Tibial nerve (tissue), 4 donors: ENCODE results near the gene APAF1. TPM values are rescaled to one million over a fixed set of nuclear protein-coding genes. Genes with fewer than 3 reads are reported as not detected.

Experiments
- DNase-seq, 2 donors: peaks; one replicate each; pipeline ENCODE4 v3.0.0-alpha.2; 2019; ENCODE audit warnings: low spot score in 2 of 2
- H3K27ac ChIP-seq, 4 donors: fragments of 200-600 bp; sonication (generic) in 3 of 4; one replicate each; pipeline ENCODE4 v1.5.1; 2017 to 2019; ENCODE audit warnings: mild to moderate bottlenecking in 1 of 4
- H3K27me3 ChIP-seq, 2 donors: fragments of 200-600 bp; sonication (generic) in 1 of 2; one replicate each; pipeline versions ENCODE4 v1.5.1 to v1.6.0; 2017 to 2019
- H3K36me3 ChIP-seq, 3 donors: fragments of 200-600 bp; sonication (generic); one replicate each; pipeline ENCODE4 v1.5.1; 2018 to 2019
- H3K4me1 ChIP-seq, 4 donors: fragments of 200-600 bp; sonication (generic) in 3 of 4; one replicate each; pipeline ENCODE4 v1.5.1; 2017 to 2019
- H3K4me3 ChIP-seq, 4 donors: fragments of 200-600 bp; sonication (generic) in 3 of 4; one replicate each; pipeline ENCODE4 v1.5.1; 2017 to 2019; ENCODE audit warnings: mild to moderate bottlenecking in 1 of 4, moderate library complexity in 1 of 4
- H3K9me3 ChIP-seq, 4 donors: fragments of 200-600 bp; sonication (generic) in 3 of 4; one replicate each; pipeline ENCODE4 v1.5.1; 2017 to 2019
- EP300 ChIP-seq, 2 donors: sonication (generic); formaldehyde crosslinking; IDR thresholded peaks; one replicate each; pipeline ENCODE4 v1.6.1; 2017; ENCODE audit warnings: antibody characterized with exemption in 2 of 2, mild to moderate bottlenecking in 1 of 2
- POLR2A ChIP-seq, 2 donors: fragments of 450-650 bp; IDR thresholded peaks; one replicate each; pipeline ENCODE4 v1.6.1; 2017; ENCODE audit warnings: antibody characterized with exemption in 2 of 2, mild to moderate bottlenecking in 2 of 2, moderate library complexity in 2 of 2
- WGBS, 2 donors: methylation state at CpG; one replicate each; pipeline ENCODE4 v1.1.5; 2018; 5-methylcytosine and 5-hydroxymethylcytosine counted together
- total RNA-seq, 4 donors: library from RNA; depleted of rRNA; stranded (reverse); fragments of >200 nt; gene quantifications; one replicate each; pipeline ENCODE4 v1.1.0, GENCODE V29; 2016
- TF ChIP-seq, protein P1 (sequence below), 5 experiments: fragments of 200-600 bp in 3 of 5; fragments of 450-650 bp in 2 of 5; sonication (generic) in 3 of 5; IDR thresholded peaks; one replicate each; pipeline ENCODE4 v1.5.1; 2016 to 2019; ENCODE audit warnings: antibody characterized with exemption in 5 of 5, mild to moderate bottlenecking in 3 of 5, moderate library complexity in 2 of 5

APAF1 gene
- total RNA-seq, 4 donors from 2014 or later, result 12.1 to 18.1 (median 15.5) TPM

DNA sequence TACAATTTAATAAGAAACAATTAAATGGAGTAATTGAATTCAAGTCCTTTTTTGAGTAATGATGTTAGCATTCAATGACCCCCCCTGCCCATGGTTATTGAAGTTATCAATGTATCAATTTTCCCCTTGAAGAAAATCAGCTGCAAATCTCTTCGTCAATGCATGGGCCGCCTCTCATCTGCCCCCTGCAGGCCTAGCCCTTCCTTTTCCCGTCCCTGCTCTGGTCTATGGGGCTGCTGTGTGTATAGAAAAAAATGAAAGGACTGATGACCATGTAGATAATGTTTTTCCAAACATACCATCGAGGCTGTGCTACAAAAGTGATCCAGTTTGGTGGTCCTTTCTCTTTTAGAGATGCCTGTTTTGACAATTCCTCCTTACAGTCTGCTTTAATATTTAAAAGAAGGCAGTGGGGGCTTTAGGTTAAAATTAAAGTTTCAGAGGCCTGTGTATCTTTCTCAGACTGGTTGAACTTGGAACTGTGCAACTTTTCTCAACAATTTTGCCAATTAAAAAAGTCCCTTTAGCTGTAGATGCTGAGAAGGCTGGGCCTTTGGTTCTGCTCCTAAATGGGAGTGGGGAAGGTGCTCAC, 98.4 kb downstream of the APAF1 start:
- TF ChIP-seq POLR2A (IDR thresholded peaks at IDR 0.05) (no peak), EP300 (IDR thresholded peaks at IDR 0.05) (no peak)
- TF ChIP-seq, protein P1, sequence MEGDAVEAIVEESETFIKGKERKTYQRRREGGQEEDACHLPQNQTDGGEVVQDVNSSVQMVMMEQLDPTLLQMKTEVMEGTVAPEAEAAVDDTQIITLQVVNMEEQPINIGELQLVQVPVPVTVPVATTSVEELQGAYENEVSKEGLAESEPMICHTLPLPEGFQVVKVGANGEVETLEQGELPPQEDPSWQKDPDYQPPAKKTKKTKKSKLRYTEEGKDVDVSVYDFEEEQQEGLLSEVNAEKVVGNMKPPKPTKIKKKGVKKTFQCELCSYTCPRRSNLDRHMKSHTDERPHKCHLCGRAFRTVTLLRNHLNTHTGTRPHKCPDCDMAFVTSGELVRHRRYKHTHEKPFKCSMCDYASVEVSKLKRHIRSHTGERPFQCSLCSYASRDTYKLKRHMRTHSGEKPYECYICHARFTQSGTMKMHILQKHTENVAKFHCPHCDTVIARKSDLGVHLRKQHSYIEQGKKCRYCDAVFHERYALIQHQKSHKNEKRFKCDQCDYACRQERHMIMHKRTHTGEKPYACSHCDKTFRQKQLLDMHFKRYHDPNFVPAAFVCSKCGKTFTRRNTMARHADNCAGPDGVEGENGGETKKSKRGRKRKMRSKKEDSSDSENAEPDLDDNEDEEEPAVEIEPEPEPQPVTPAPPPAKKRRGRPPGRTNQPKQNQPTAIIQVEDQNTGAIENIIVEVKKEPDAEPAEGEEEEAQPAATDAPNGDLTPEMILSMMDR (IDR thresholded peaks at IDR 0.05), result peak in 2 of 5 experiments; percentile 26 to 40
- Histone ChIP-seq H3K27me3 (peaks cover 0 to 9% of the 10 kb centered on the region in 2 donors), H3K4me3 (no peak overlapping the region), H3K36me3 (no peaks in the 10 kb centered on the region), H3K4me1 (peaks cover 0 to 14% (median 0%) of the 10 kb centered on the region in 4 donors), H3K9me3 (no peaks in the 10 kb centered on the region), H3K27ac (no peak overlapping the region)
- no peak for DNase-seq
- 47 to 50% methylated on average over 4 of the region's 4 CpGs for WGBS, 2 donors

DNA sequence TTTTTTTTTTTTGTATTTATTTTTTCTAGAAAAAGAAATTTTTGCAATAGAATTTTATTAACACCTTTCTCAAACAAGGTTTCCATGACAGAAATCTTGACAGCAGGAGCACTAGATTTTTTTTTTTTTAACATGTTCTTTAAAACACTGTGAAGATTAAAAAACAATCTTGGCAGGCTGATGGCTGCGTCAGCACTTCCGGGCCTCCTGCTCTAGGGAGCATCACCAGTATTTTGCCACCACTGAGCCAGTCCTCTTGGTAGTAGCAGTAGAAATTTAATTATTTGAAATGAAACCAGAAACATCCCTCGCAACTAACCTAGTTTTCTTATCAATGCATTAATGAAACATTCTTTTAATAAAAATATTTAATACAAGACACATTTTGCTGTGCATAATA, 99.6 kb downstream of the APAF1 start:
- Histone ChIP-seq H3K27ac (no peak overlapping the region), H3K4me1 (peaks cover 0 to 14% (median 0%) of the 10 kb centered on the region in 4 donors), H3K9me3 (no peaks in the 10 kb centered on the region), H3K4me3 (no peak overlapping the region), H3K36me3 (peaks cover 0 to 3% (median 0%) of the 10 kb centered on the region in 3 donors), H3K27me3 (peaks cover 0 to 9% of the 10 kb centered on the region in 2 donors)
- DNase-seq, result no peak
- 87 to 92% methylated on average over 3 of the region's 3 CpGs for WGBS, 2 donors
- TF ChIP-seq, protein P1 (IDR thresholded peaks at IDR 0.05), result no peak
- TF ChIP-seq EP300 (IDR thresholded peaks at IDR 0.05), result no peak
- TF ChIP-seq POLR2A (IDR thresholded peaks at IDR 0.05), result no peak

DNA sequence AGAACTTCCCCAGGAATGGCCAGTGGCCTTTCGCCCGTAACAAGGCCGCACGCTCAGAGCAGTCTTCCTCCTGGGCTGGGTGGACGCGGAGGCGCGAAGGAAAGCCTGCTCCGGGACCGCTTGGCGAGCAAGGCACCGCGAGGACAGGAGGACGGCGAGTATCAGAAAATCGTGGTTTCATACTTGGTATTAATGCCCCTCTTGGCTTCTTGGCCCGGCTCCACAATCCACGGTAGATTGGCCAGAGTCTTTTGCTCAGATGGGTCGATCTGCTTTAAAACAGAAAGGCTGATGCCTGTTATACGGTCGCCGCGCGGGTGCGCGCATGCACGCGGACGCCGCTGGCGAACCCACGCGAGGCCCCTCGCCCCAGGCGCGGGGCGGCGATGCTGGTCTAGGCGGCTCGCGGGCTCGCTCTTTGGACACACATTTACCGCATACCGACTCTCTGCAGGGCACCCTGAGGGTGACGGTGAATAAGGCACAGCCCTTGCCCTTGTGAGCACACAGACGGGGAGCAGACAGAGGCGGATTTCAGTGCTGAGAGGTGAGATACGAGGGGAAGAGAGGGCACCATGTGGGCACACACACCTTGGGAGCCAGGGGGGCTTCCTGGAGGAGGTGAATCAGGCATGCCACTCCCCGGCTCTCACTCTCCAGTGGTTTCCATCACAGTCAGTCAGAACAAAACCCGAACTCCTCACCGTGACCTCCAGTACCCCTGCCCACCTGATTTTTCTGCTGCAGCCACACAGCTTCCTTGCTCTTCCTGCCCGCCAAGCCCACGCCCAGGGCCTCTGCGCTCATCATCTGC, 100.7 kb downstream of the APAF1 start:
- Histone ChIP-seq H3K4me1 (peaks cover 0 to 14% (median 0%) of the 10 kb centered on the region in 4 donors), H3K36me3 (peaks cover 0 to 13% (median 0%) of the 10 kb centered on the region in 3 donors), H3K4me3 (peak overlapping the region; percentile 15 to 60 (median 34)), H3K9me3 (no peaks in the 10 kb centered on the region), H3K27ac (no peak overlapping the region), H3K27me3 (peaks cover 0 to 9% of the 10 kb centered on the region in 2 donors)
- TF ChIP-seq EP300 (IDR thresholded peaks at IDR 0.05), result no peak
- no peak for TF ChIP-seq POLR2A (IDR thresholded peaks at IDR 0.05)
- TF ChIP-seq, protein P1 (IDR thresholded peaks at IDR 0.05), result no peak
- no peak for DNase-seq
- 10 to 12% methylated on average over 47 to 48 of the region's 54 CpGs for WGBS, 2 donors

DNA sequence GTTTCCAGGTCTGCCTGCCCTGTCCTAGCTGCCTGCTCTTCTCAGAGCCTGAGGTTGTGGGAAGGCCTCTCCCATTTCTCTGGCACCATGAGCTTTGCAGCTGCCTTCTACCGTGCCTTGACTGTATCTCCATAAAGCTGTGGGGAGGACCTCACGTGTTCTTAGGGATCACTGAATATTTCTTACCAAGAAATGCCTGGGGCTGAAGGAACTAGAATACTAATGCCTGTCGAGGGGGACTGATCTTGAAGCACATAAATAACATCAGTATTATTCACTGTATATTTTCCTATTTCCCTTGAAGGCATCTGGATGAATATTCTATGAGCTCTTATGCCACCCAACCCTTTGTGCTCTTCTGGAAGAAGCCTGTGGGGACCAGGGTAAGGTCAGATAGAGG, 103.4 kb downstream of the APAF1 start:
- no peak for TF ChIP-seq EP300 (IDR thresholded peaks at IDR 0.05)
- TF ChIP-seq, protein P1 (IDR thresholded peaks at IDR 0.05), result no peak
- TF ChIP-seq POLR2A (IDR thresholded peaks at IDR 0.05), result no peak
- H3K9me3 ChIP-seq, result no peaks in the 10 kb centered on the region
- H3K27ac ChIP-seq, result no peak overlapping the region
- 73 to 76% methylated on average over 3 of the region's 3 CpGs for WGBS, 2 donors
- H3K4me3 ChIP-seq, result no peak overlapping the region
- H3K27me3 ChIP-seq, result peaks cover 0 to 9% of the 10 kb centered on the region in 2 donors
- peaks cover 0 to 15% (median 0%) of the 10 kb centered on the region in 3 donors for H3K36me3 ChIP-seq
- peaks cover 0 to 14% (median 0%) of the 10 kb centered on the region in 4 donors for H3K4me1 ChIP-seq
- DNase-seq, result no peak

DNA sequence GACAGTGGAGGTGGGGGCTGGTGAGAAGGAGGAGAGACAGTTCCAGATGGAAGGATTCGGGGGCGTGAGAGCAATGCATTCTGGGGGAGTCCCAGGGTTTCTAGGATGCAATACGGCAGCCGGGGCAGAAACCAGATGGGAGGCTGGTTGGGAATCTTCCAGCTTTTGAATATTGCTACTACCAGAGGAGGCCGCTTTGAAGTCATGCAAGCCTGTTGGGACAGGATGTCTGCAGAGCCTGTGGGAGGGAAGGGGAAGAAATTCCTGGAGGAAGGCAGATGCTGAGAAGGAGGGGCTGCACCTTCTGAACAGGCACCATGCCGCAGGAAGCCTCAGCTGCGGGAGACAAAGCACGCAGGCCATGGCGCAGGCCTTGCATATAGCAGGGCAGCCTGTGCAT, 105.4 kb downstream of the APAF1 start:
- peaks cover 0 to 9% (median 0%) of the 10 kb centered on the region in 4 donors for H3K4me1 ChIP-seq
- DNase-seq, result no peak
- WGBS, 2 donors, result 60 to 64% methylated on average over 8 to 9 of the region's 9 CpGs
- peaks cover 0 to 9% of the 10 kb centered on the region in 2 donors for H3K27me3 ChIP-seq
- TF ChIP-seq EP300 (IDR thresholded peaks at IDR 0.05), result no peak
- no peak for TF ChIP-seq POLR2A (IDR thresholded peaks at IDR 0.05)
- TF ChIP-seq, protein P1 (IDR thresholded peaks at IDR 0.05), result no peak
- H3K4me3 ChIP-seq, result no peak overlapping the region
- H3K27ac ChIP-seq, result no peak overlapping the region
- H3K9me3 ChIP-seq, result no peaks in the 10 kb centered on the region
- peaks cover 0 to 15% (median 0%) of the 10 kb centered on the region in 3 donors for H3K36me3 ChIP-seq
